Esophagus squamous epithelium (tissue), 4 donors: ENCODE measurements around the gene ETFRF1.

Experiments used
- CTCF ChIP-seq, 6 experiments: fragments of 450-650 bp in 4 of 6; fragments of 200-600 bp in 2 of 6; sonication (generic) in 2 of 6; IDR thresholded peaks; one replicate each; pipeline ENCODE4 v1.5.1; 2016 to 2019; ENCODE audit warnings: antibody characterized with exemption in 6 of 6, mild to moderate bottlenecking in 4 of 6, moderate library complexity in 4 of 6
- POLR2A ChIP-seq, 4 donors: fragments of 450-650 bp; IDR thresholded peaks; one replicate each; pipeline ENCODE4 v1.6.1; 2017; ENCODE audit warnings: antibody characterized with exemption in 4 of 4, mild to moderate bottlenecking in 4 of 4, moderate library complexity in 3 of 4

GRCh38 chr12:25251769-25252168 is 56.7 kb downstream of the ETFRF1 start:
- TF ChIP-seq CTCF (IDR thresholded peaks at IDR 0.05) (no peak), POLR2A (IDR thresholded peaks at IDR 0.05) (no peak)
